DMS153 treated with DMSO at 0.1 percent for 48 hours (cell line): ENCODE data around the gene TMCC1.
"Not testable (repeated sequence)": the region's sequence is repeated elsewhere in the genome, so short reads cannot be mapped to it uniquely, and the experiment has no call there.

ENCODE experiments used
- DNase-seq: peaks from one replicate; lab custom pipeline; 2025; ENCODE audit not compliant: unreplicated experiment; lab: John Stamatoyannopoulos, UW

Gene TMCC1

DNA sequence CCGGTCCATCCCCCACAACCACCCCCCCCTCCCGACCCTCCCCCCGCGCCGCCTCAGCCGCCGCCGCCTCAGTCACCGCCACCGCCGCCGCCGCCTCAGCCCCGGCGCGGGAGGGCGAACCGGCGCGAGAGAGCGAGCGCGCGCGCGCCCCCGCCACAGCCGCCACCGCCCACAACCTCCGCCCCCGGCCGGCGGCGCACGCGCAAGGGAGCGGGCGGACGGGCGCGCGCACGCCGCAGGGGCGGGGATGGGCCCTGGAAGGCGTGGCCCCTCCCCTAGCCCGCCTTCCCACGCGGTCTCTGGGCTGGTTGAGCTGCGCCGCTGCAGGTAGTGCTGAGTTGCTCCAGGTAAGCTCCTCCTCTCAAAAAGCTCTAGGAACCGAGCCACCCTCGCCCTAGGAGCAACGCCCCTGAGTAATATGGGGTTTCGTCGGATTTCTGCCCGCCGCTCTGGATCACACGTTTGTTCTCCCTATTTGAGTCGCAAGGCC lies at the start of gene TMCC1:
Gene TMCC1, minus strand, starts transcription at position 131 of the 490 bp plus-strand sequence.
- peak; percentile 83 for DNase-seq

DNA sequence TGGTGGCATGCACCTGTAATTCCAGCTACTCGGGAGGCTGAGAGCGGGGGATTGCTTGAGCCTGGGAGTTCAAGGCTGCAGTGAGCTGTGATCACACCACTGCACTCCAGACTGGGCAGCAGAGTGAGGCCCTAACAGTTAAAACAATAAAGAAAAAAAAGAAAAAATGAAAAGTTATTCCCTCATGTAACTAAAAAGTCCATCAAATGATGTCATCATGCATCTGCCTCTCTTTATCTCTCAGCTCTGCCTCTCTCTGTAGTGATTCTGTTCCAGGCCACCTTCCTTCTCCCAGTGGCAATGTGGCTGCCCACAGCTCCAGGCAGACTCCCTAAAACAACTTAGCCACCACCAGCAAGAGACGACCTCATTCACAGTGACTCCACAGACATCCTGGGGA lies 49.5 kb upstream of the TMCC1 start:
- no peak for DNase-seq

DNA sequence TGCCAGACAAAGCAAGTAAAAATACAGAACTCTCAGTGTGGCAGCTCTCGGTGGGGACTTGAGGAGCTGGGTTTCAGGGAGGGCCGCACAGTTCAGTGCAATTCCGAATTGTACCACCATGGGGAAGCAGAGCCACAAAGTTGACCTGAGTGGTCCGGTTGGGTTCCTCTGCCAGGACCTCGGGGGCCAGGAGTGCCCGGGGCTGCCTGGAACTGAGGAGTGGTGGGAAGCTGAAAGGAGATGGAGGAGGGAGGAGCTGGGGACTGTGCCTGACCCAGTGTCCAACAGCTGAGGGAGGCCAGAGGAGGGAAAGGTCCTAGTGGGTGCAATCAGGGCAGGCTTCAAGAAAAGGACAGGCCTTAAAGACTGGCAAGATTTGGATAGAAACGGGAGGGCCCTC lies 48.8 kb upstream of the TMCC1 start:
- DNase-seq = peak; percentile 29

DNA sequence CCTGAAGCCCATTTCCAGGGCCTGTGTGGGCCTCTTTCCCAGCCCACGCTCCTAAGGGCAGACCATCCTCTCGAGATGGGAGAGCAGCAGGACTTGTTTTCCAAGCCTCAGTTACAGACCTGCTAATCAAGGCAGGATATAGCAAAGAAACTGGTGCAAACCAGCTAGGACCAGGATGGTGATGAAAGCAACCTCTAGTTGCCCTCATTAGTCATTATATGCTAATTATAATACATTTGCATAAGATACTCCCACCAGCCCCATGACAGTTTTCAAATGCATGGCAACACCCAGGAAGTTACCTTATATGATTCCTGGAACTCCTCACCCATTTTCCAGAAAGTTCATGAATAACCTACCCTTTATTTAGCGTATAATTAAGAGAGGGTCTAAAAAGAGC lies 46.6 kb upstream of the TMCC1 start:
- DNase-seq = no peak

DNA sequence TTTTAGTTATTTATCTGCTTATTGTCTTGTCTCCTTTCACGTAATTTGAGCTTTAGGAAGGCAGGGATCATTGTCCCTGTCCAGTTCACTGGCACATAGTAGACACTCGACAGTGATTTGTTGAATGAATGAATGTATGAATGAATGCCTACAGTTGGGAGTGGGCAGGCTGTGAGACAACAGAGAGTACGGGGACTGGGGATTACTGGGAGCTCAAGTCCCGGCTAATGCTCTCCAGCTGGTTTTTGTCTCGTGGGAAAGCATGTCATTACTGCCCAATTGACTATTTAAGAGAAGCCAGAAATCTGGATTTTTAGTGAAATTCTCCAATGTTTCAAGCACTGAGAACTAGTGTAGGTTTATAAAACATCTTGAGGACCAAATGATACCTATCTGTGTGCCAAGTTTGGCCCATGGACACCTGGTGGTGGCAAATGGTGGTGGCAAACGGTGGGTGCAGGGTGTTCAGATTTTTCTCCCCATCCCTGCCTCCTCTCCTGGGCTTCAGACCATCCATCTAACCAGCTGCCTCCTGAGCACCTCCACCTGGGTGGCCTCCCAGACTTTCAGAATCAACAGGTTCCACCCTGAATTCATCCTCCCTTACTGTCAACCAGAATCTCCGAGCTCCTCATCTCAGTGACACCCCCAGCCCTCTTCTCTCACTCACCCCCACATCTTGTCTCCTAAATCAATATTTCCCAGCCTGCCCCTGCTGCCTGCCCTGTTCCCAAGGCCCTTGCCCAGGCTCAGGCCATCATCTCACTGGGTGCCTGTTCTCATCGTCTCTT lies 44.8 kb upstream of the TMCC1 start:
- DNase-seq = no peak

DNA sequence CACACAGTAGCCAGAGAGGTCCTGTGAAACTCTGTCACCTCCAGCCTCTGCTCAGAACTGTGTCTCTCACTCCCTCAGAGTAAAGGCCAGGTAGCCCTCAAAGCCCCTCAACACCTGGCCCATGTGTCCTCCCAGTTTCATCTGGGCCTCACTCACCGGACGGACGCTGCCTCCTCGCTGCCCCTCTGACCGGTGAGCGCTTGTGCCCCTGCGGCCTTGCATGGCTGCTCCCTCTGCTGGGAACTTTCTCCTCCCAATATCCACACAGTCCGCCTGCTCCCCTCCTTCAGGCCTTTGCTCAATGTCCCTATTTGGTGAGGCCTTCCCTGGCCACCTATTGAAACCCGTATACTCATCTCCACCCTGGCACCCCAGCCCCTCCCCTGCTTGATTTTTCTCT lies 44.2 kb upstream of the TMCC1 start:
- no peak for DNase-seq

DNA sequence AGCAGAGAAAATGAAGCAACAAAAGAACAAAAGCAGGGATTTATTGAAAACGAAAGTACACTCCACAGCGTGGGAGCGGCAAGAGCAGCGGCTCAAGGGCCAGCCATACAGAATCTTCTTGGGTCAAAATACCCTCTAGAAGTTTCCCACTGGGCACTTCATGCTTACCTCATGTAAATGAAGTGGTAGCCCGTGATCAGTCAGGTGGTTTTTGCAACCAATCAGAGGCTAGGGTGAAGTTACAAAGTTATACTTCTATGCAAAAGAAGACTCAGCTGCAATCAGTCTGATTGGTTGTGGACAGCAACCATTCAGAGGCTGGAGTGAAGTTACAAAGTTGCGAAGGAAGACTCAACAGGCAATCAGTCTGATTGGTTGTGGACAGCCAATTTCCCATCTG lies 43.2 kb upstream of the TMCC1 start:
- peak; percentile 32 for DNase-seq

DNA sequence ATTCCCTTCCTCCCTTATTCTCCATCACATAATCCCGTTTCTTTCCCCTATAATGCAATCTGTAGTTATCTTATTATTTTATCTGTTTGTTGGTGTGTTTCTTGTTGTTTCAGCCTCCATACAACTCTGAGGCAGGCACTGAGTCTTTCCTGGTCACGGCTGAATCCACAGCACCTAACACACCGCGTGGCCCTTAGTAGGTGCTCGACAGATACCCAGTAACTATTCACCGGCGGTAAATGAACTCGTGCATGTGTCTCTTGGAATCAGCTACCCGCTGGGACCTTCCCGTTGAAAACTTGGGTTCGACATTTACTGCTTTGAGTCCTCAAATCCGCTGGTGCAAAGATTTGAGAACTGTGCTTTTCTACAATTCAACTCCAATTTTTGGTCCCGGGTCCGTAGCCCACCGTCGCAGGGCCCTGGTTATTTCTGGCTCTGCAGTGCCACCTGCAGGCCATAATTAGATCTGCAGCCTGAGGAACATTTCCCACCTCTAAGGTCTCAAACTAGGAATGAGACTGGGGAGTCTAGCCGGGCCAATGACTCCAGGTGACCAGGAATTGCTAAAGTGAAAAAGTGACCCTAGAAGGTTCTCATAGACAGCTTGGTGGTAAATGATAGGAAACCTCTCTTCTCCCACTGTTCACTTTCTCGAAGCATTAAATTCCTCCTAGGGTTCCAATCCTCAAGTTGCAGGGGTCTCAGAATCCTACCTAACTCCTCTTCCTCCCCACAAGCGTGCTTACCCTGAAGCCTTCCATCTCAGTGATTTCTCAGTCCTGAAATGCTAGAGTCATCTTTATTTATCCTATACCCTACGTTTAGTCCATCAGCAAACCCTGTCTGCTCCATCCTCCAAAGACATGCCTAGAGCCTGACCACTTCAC lies 41.0 kb upstream of the TMCC1 start:
- DNase-seq = peak; percentile 5

DNA sequence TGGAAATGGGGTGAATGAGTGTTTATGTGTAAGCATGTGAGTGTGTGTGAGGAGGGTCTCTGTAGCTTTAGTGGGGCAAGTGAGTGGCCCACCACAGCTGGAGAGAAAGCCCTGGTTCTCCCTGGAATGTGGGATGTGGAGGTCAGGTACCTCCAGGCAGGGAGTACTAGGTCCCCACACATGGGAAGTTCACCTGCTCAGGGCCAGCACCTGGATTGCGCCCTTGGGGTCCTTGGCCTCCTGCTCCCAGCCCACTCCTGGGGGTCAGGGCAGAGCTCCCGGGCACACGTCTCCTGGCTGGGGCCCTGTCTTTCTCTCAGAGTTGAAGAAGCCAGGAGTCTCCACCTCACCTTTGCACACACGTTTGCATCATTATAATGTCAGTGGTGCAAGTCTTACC lies 40.0 kb upstream of the TMCC1 start:
- no peak for DNase-seq

DNA sequence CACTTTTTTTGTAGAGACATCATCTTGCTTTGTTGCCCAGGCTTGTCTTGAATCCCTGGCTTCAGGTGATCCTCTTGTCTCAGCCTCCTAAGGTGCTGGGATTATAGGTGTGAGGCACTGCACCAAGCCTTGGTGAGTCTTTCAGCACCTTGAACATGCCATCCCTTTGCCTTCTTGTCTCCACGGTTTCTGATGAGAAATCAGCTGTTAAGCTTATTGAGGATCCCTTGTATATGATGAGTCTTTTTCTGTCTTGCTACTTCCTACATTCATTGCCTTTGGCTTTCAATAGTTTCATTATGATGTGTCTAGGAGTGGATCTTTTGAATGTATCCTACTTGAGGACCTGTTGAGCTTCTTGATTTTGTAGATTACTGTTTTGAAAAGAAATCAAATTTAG lies 35.9 kb upstream of the TMCC1 start:
- DNase-seq = no peak

DNA sequence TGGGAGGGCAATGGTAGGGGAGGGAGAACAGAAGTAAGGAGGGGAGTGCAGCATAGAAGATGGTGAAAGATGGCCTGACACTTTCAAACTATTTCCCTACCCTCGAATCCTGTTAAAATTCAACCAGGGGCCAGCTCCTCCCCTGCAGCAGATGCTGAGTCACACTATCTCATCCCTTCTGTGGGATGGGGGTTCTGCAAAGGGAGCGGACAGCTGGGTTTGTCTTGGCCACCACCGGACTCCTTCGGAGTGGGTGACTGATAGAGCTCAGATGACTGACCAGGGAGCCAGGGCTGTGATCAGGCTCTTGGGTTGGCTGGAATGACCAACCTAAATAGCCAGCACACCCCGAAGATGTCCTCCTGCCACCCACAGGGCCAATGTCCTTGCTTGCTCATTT lies 33.6 kb upstream of the TMCC1 start:
- no peak for DNase-seq

DNA sequence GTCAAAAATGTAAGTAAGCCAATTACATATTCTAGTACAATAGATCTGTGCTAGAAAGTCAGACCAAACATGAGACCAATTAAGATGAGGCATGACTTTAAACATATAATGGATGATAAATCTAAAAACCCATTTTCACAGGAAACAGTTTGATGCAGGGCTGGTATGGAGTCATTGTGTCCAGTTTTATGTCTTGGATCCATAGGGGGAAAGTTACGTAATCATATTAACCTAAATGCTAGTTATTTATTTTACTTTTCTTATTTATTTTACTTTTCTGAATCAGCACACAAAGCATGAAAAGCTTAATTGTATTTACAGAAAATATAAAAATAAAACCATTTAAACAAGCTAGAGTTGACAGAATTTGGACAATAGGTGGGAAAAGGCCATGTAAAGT lies 26.3 kb upstream of the TMCC1 start:
- no peak for DNase-seq

DNA sequence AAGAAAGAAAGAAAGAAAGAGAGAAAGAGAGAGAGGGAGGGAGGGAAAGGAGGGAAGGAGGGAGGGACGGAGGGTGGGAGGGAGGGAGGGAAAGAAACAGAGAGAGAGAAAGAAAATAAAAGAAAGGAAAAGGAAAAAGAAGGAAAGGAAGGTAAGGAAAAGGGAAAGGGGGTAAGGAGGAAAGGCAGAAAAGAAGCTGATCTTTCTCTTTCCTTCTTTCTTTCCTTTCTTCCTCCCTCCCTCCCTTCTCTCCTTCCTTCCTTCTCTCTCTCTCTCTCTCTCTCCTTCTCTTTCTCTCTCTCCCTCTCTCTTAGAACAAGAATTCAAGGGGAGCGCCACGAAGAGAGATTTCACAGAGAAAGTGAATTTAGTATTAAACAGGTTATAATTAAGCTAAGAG lies 25.8 kb upstream of the TMCC1 start:
- DNase-seq = no peak

DNA sequence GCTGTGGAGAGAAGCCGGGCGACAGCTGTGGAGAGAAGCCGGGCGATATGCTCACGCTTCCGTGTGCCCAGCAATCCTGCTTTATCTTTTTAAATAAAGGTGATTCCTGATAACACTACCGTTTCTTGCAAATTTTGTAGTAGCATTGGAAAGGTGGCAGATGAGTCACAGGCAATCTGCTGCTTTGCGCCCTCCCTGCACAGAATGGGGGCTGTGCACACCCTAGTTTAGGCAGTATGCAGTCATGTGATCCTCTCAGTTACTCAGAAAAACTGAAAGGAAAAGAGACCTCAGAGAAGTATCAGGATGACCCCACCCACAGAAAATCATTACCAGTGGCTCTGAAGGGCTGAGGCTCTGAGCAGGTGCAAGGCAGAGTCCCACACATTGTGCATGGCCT lies 24.9 kb upstream of the TMCC1 start:
- no peak for DNase-seq

DNA sequence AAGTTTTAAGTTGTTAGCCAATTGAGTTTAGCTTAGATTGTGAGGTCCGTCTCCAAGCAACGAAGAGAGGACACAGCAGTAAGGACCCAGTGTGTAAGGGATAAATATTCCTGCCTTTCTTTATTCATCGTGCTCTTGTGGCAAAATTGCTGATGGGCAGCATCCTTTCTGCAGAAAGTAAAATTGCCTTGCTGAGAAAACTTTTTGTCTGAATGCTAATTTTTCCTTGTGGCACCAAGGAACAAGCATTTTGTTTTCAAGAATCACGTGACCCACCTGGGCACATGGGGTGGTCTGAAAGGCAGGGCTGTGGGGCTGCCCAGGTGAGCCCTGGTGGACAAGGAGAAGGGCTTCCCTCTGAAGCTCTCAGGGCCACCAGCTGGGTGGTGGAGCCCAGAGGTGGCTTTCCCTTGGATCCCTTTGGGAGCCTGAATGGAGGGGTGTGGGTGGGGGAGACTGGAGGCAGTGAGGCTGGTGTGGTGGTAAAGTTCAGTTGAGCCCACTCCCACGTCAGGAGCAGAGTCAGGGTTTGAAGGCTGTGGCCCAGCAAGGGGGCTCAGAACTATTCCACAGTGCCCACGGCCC lies 24.0 kb upstream of the TMCC1 start:
- DNase-seq = no peak

DNA sequence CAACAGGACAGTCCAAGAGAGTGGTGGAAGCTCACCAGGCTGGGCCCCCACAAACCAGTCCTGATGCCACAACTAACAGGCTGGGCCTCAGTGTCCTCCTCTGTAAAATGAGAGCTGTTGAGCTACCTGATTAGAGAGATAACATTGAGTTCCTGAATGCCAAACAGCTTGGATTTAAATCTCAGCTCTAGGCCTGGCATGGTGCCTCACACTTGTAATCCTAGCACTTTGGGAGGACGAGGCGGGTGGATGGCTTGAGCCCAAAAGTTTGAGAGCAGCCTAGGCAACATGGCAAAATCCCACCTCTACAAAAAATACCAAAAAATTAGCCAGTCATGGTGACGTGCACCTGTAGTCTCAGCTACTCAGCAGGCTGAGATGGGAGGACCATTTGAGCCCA lies 20.1 kb upstream of the TMCC1 start:
- no peak for DNase-seq

DNA sequence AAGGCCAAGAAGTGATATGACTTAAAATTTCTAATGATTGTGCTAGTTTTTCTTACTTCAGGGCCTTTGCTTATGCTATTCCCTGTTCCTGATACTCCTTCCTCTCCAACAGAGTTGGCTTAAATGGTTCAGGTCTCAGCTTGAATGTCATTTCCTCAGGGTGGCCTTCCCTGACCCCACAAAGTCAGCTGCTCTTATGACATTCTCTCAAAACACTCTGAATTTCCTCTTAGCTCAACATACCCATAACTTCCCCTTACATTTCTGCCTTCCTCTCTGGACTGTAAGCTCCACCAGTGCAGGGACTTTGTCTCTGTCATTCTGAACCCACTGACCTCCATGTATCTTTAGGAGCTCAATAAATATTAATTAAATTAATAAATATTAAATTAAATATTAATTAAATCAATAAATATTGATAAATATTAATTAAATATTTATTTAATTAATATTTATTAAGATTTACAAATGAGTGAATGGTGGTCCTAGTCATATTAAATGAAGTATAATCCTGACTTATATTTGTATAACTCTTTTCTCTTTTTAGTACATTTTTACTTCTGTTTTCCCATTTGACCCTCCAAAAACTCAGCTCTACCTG lies 17.9 kb upstream of the TMCC1 start:
- no peak for DNase-seq

DNA sequence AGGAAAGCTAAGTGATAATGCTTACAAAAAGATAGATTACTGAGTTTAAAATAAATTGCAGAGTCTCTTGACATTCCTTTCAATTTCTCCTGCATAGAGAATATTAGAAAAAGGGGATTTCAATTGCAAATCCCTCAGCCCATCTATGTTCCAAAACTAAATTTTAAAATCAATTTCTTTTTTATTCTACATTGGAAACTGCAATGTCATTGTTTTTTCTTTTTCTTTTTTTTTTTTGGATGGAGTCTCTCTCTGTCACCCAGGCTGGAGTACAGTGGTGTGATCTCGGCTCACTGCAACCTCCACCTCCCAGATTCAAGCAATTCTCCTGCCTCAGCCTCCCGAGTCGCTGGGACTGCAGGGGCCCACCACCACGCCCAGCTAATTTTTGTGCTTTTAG lies 15.7 kb upstream of the TMCC1 start:
- DNase-seq = not testable (repeated sequence)

DNA sequence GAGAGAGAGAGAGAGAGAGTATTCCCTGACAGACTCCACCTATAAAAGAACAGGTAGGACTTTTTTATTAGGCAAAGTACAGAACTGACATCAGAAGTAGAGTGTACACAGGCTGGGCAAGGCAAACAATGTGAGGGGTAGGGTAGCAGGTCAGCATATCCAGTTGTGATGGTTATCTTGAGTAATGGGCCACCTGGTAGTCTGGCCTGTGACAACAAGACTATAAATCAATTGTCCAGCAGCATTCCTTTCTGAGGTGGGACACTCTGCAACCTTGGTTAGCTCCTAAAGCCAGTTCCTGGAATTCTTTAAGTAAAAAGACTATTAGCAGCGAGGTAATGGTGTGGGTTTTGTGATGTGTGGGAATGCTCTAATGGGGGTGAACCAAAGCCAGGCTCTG lies 14.9 kb upstream of the TMCC1 start:
- no peak for DNase-seq

DNA sequence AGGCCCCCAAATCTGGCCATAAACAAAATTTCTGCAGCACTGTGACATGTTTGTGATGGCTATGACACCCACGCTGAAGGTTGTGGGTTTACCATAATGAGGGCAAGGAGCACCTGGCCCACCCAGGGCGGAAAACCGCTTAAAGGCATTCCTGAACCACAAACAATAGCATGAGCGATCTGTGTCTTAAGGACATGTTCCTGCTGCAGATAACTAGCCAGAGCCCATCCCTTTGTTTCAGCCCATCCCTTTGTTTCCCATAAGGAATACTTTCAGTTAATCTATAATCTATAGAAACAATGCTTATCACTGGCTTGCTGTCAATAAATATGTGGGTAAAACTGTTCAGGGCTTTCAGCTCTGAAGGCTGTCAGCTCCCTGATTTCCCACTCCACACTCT lies 7.8 kb upstream of the TMCC1 start:
- DNase-seq = not testable (repeated sequence)

DNA sequence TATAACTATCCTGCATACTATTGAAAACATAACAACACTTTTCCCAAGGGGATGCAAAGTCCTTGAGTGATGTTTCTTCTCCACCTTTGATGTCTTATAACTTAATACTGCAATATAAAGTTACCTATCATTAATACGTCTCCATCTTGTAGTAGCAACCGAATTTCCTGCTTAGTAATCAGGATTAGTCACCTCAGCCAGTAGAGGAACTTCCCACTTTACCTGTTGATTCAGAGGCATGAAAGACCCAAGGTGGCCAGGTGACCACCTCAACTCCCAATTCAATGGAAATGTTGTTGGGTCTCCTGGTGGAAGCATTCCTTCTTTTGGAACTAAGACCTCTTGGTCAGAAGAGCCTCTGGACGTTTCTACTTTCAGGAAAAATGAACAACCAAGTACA lies 3.5 kb upstream of the TMCC1 start:
- DNase-seq = no peak
